DMS53 treated with DMSO at 0.1 percent for 48 hours (cell line): ENCODE measurements around the gene NAT10.
"Not testable (repeated sequence)": the region's sequence is repeated elsewhere in the genome, so short reads cannot be mapped to it uniquely, and the experiment has no call there.

Source experiments
- DNase-seq: peaks from one replicate; lab custom pipeline; 2025; ENCODE audit not compliant: unreplicated experiment; lab: John Stamatoyannopoulos, UW

Gene NAT10

DNA sequence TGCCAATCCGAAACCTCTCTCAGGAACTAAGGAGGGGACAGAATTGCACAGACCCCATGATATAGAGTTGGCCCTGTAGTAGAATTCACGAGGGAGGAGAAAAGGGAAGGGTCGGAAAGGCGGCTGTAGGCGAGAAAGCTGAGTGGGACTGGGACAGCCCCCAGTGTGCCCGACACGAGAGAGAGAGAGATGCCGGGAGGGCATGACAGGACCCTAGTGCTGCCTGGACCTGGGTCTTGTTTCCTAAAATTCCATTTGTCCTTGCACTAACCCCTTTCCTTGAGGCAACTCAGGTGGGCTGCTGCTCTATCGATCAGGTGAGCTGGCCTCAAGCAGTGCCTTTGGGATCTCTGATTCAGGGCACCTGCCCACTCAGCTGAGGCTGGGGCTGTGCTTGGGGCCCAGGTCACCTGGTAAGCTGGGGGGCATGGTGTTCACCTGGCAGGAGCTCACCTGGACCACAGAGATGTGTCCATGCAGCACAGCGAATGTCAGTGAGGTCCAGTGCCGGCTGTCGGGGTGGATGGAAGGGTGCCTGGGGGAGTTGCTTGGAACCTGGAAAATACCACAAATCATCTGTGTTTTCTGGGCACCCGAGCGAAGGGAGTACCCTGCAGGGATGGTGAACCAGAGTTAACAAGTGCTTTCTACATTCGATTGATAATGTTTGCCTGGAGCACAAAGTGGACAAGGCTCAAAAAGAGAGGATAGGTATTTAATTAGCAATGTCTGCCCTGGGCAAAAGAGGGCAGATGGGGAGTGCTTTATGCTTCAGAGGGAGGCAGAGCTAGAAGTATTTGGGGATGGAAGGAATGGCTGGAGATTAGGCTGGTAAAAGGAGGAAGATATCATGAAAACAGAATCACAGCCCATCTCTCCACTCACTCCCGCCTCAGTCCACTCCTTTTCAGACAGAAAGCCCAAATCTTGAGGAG lies 61.6 kb downstream of the NAT10 start:
- DNase-seq: no peak

DNA sequence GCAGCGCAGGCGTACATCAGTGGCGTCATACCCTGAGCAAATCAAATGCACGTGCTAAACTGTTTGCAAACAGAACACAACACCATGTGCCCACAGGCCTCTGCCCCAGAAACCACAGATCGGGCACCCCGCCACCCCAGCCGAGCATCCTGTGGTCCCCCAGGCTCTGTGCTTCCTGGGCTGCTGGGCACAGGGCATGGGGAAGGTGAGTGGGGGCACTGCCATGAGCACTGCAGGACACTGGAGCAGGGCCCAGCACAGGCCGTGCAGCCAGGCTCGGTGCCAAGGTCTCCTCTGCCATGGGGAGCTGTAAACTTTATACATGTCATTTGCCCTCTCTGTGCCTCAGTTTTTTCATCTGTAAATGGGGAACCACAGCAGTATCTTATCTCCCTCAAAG lies 62.5 kb downstream of the NAT10 start:
- DNase-seq: no peak

DNA sequence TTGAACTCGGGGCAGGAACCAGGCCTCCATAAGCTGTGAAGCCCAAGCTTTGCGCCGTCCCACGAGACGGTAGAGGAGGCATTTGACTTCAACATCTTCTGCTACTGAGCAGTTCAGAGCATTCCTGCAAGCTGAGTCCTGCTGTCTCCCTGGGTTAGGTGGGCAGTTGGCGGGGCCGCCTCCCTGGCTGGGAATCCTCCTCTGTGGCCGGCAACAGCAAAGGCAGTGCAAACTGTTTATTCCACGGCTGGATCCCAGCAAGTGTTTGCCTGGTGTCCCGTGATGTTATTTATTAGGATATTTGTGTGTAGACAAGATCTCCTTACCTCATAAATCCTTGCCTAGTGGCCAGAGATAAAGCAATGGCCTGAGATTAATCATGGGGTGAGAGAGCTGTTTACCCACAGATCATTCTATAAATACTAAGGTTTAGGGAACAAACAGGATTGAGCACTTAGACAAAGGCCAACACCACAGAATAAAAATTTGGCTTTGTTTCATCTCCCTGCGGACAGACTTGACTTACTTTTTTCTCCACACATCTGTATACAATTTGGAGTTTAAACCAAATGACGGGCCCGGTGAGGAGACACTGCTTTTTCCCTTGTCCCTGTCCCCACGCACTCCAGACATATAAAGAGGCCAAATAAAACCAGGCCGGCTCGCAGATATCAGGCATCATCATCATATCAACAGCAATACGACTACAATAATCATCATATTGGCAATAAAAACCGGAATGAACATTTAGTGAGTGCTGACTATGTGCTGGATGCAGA lies 63.4 kb downstream of the NAT10 start:
- no peak for DNase-seq

DNA sequence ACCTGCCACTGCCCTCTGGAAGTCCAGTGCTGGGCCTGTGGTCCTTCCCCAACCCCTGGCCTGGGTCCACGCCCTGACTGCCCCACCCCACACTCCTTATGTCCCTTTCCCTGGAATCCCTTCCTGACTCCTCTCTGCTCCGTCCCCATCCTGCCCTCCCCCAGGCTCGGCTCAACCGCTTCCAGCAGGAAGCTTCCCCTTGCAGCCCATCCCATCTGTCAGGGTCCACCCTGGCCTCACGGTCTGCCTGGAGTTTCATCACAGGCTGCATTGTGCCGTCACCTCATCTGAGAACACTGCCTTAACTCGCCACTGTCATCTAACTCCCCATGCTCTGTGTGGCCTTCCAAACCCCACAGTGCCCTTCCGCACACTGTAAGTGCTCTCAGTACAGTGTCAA lies 64.3 kb downstream of the NAT10 start:
- DNase-seq: no peak

DNA sequence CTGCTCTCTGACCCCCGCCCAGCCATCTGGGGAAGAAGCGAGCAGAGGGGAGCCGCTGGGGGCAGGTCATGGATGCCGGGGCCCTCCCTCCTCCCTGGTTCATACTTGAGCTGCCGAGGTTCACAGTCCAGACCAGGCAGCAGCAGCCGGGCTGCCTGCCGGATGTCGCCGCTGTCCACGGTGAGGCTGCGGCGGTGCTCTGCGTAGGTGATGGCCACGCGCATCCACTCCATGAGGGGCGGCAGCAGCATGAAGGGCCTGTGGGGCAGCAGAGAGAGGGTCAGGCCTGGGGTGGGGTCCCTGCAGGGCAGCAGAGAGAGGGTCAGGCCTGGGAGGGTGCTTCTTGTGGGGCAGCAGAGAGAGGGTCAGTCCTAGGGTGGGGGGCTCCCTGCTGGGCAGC lies 67.6 kb downstream of the NAT10 start:
- DNase-seq: no peak

DNA sequence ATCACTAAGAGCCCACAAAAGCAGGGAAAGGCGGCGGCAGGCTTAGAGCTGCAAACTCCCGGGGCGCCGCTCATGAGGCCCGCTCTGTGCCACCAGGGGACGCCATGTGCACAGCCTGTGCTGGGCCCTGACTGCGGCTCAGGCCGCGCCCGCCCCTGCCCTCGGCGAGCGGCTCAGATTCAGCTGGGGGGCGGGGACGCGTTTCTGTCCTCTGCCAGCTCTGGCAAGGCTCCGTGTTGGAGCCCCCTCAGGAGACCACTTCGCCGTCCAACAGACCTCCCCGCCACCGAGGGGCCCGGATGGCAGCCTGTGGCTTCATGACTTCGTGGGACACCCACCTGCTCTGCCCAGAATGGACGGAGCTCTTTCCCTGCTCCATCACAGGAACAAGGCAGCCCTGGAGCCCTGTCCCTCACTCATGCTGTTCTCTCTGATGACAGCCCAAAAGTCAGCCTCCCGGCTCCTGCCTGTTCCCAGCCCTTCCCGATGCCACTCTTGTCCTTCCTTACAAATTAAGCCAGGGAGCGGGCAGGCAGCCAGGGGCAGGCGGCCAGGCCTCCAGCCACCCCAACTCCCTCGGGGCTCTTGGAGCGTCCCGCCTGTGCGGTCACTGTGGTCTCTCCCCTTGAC lies 69.1 kb downstream of the NAT10 start:
- DNase-seq: peak; percentile 36

DNA sequence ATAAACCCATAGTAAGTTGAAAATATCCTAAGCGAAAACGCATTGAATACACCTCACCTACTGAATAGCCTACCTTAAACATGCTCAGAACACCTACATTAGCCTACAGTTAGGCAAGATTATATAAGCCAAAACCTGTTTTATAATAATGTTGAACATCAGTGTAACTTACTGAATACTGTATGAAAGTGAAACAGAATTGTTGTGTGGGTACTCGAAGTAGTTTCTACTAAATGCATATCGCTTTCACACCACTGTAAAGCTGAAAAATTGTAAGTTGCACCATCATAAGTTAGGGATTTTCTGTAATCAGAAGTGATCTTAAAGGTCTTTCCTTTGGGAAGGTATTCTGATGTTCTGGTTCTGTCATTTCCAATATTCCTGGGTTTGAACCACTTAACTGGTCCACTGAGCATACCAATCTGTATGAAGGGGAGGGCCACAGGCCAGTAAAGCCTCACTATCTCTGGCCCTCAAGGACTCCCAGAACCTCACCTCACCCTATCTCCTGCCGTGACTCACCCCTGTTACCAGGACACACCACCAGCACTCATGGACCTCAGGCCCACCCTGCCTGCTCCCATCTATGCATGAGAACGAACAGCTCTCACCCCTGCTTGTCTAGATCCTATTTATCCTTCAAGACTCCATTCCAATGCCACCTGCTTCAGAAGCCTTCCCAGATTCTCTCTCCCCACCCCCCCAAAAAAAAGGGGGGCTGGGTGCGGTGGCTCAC lies 70.0 kb downstream of the NAT10 start:
- no peak for DNase-seq

DNA sequence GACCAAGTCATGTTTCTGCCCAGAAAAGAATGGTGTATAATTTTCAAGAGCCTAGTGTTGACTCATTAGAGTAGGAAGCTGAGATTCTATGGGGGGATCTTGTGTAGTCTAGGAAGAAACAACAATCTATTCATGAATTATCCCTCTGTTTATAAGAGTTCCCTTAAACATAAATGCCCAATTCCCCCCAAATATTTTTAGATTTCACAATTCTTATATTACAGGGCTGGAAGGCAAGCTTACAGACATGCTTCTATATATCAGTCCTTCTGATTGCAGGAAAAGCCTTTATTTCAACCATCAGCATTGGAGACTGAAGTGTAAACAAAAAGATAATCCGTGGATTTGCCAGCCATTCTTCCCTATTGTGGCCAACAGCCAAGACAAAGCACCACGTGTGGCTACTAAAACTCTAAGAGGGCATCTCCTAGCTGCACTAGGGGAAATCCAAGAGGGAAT lies 71.4 kb downstream of the NAT10 start:
- peak; percentile 46 for DNase-seq

DNA sequence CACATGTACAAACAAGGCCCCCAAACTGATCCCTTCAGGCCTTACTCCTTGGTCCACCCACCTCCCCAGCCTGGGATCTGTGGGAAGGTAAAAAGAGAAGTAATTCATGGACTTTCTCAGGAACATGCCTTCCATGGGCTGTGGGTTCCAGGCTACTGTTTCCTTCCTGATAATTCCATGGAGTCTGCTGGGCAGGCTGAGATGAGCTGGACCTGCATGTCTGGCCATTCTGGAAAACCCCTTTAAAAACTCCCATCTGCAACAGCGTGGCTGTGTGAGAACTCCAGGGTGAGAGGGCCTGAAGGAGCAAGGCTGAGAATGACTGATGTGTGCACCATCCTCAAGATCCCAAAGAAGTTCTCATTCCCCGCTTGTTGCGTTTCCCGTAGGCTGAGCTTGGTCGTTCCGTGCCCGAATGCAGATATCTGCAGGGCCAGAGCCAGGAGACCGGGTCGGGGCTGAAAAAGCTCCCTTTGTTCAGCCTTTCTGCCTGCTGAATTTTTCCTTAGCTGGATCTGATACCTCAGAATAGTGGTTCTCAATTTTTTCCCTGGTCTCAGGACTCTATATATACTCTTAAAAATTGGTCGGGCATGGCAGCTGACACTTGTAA lies 72.9 kb downstream of the NAT10 start:
- DNase-seq: no peak

DNA sequence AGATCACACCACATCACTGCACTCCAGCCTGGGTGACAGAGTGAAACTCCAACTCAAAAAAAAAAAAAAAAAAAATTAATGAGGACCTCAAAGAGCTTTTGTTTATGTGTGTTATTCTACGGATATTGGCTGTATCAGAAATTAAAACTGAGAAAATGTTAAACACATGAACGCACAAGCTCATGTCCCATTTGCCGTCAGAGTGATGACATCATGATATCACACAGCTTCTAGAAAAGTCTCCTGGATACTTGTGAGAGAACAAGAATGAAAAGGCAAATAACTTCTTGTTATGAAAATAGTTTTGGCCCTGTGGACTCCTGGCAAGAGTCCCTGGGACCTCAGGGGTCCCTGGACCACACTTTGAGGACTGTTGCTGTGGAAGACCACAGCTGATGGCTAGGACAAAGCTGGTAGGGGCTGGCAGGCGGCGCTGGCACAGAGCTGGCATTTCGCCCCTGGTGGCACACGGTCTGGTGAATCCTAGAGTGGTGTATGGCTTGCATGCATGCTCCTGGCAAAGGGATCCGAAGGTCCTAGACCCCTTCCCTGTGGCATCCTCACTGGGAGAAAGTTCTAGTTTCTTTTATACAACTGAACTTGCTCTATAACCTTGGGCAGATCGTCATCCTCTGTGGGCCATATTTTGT lies 73.7 kb downstream of the NAT10 start:
- no peak for DNase-seq

DNA sequence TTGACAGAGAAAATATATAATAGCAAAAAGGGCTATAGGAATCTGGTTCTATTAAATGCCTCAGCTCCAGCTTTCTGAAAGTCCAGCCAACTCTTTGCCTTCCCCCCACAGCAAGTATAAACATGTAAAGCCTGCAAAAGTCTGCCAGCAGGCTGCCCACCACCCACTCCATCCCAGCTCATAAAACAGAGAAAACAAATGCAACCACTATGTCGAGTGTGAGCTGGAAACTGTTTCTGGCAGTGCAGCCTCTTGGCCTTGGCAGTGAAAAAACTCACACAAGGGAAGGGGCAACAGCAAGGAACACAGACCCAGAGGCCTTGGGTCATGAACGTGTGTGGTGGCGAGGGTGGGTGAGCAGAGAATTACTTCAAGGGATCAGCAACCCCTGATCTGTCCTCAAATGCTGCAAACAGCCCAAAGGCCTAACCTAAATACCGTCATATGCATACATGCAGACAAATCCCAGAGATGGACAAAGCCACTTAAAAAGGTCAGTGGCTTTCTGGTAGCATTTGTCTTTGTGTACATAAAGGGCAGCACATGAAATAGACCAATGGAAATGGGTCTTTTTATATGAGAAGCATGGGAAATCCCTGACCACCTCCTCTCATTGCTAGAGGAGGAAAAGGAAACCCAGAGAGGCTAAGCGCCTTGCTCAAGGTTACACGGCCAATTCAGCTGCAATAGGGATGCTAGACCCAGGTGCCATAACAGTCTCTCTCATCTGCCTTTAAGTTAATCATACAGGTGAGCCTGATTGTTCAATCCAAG lies 74.8 kb downstream of the NAT10 start:
- DNase-seq: no peak

DNA sequence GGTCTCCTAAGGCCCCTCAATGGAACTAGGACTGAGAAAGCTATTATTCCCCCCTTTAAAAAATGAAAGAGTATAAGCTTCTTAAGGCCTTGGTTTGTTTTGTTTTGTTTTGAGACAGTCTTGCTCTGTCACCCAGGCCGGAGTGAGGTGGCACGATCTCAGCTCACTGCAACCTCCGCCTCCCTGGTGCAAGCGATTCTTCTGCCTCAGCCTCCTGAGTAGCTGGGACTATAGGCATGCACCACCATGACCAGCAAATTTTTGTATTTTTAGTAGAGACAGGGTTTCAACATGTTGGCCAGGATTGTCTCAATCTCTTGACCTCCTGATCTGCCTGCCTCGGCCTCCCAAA lies 75.4 kb downstream of the NAT10 start:
- DNase-seq: not testable (repeated sequence)

DNA sequence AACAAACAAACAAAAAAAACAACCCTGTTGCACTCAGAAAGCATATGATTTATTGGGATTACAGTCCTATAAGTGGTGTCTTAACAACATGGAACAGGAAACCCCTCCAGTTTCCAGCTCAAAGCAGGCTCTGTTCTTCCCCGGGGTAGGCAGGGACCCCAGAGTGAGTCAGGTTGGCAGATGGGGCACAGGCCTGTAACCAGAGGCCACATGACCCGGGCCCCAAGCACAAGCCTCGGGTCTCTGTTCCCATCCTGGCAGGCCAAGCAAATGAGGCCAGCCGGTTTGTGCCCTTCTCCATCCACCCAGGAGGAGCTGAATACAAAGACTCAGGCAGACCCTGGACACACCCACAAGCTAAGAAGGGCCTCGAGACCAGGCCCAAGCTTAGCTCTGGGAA lies 75.8 kb downstream of the NAT10 start:
- DNase-seq: no peak

DNA sequence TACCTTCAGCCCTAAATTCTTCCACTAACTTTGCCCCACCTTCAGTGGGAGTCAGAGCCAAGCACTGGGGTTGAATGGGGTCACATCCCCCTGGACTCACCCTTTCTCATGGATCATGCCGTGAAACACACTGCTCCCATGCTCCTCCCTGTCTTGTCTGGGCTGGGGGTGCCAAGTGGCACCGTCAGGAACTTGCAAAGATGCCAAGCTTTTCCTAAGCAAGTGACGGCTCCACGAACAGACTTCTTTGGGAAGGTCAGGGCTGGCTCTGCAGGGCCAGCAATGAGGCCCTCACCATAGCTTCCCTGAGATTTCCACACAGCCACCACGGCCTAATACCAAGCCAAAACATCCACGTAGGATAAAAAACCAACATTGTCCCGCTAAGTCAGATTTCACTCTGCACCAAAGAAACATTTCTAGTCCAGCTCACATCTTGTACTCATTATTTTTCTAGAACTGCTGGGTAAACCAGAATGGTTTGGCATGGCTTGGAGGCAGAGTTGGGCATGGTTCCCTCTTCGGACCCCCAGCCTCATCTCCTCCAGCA lies 76.5 kb downstream of the NAT10 start:
- no peak for DNase-seq

DNA sequence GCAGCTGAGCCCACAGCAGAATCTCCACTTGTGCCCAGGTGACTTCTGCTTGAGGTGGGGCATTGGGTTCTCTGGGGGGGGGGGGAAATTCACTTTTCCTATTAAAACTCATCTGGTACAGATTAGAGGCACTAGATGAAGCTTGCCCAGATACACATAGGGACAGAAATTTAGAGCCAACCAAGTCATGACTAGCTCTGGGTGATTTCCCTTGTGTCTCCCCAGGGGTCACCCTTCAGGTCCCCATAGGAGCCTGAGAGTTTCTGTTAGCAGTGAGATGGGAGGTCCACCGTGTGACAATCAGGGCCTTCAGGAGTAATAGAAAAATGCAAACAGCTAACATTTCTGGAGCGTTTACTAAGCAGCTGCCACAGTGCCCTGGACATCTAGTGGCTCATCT lies 77.0 kb downstream of the NAT10 start:
- DNase-seq: no peak

DNA sequence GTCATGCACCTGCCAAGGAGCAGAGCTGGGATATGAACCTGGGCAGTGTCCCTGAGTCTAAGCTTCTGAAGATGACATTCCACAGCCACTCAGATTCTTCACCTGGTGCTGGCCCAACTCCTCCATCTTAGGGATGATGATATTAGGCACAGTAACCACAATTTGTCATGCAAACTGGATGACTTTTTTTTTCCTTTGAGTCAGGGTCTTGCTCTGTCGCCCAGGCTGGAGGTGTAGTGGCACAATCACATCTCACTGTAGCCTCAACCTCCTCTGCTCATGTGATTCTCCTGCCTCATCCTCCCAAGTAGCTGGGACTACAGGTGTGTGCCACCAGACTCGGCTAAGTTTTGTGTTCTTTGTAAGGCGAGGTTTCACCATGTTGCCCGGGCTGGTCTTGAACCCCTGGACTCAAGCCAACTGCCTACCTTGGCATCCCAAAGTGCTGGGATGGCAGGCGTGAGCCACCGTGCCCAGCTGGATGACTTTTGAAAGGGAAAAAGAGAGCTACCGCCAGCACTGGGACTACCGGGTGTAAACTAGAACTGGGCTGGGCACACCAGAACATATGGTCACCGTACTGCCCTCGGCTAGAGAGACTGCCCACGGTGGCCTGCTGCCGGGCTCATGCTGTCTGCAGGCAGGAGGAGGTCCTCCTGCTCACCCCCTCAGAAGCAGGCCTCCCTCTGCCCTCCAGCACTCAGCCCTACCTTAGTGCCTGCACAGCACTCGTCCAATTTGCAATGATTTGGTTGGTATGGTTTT lies 77.7 kb downstream of the NAT10 start:
- no peak for DNase-seq

DNA sequence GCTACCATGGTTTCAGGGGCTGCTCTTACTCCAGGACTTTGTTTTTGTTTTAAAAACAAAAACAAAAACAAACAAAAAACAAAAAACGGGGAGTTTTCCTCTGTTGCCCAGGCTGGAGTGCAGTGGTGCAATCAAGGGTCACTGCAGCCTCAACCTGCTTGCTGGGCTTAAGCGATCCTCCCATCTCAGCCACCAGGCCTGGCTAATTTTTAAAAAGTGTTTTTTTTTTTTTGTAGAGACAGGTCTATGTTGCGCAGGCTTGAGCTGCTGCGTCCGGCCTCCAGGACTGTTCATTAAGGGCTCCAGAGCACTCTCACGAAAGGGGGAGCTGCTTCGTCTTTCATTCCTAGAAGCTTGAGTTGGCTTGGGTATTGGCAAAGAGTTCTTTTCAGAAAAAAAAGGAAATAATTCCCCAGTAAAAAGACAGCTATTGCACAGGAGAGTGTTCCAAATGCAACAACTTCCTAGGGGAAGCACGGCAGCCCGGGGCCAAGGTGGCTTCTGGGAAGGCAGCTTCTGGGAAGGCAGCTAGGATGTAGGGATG lies 78.5 kb downstream of the NAT10 start:
- no peak for DNase-seq

DNA sequence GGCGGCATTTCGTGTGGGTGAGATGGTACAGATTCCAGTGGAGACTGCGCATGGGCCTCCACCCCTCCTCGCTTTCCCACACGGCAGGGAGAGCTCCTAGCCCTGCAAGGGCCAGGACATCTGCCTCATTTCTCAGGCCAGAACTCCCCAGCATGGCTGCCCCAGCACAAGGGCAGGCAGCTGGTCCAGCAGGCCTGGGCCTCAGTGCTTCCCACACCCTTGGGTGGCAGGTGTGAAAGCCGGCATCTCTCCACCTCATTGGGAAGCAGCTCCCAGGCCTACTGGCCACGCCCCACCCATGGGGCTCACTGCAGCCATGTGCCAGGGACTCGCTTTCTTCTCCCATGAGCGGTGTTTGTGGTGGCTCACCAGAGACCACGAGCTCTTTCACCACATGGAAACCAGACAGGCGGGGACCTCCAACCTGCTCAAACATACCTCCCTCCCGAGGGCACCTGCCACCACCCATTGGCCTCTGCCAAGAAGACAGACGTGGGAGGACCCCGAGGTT lies 79.1 kb downstream of the NAT10 start:
- DNase-seq: no peak
